GM13977 (cell line): Measurements from ENCODE around the gene BIRC6.

Source experiments
- DNase-seq: peaks from one replicate; pipeline ENCODE4 v3.0.0; 2012; ENCODE audit warnings: low spot score
- in situ Hi-C: fragments of 300-500 bp; cut with MboI; formaldehyde crosslinking; loops from one replicate; pipeline ENCODE4 v1.12.0; 2022; ENCODE audit warnings: low sequenced_read_pairs, low pct_unique_long_range_greater_than_20kb, mixed read lengths, inconsistent platforms; ENCODE audit not compliant: unreplicated experiment
- TF ChIP-seq, protein P1 (sequence below): IDR thresholded peaks from 2 replicates; pipeline ENCODE4 v1.5.1; 2012; ENCODE audit warnings: mild to moderate bottlenecking, control low read depth; ENCODE audit not compliant: insufficient read depth; ENCODE audit errors: extremely low read depth, missing control alignments

The BIRC6 gene

GRCh38 chr2:32572030-32572429, 215.2 kb downstream of the BIRC6 start:
- TF ChIP-seq, protein P1, sequence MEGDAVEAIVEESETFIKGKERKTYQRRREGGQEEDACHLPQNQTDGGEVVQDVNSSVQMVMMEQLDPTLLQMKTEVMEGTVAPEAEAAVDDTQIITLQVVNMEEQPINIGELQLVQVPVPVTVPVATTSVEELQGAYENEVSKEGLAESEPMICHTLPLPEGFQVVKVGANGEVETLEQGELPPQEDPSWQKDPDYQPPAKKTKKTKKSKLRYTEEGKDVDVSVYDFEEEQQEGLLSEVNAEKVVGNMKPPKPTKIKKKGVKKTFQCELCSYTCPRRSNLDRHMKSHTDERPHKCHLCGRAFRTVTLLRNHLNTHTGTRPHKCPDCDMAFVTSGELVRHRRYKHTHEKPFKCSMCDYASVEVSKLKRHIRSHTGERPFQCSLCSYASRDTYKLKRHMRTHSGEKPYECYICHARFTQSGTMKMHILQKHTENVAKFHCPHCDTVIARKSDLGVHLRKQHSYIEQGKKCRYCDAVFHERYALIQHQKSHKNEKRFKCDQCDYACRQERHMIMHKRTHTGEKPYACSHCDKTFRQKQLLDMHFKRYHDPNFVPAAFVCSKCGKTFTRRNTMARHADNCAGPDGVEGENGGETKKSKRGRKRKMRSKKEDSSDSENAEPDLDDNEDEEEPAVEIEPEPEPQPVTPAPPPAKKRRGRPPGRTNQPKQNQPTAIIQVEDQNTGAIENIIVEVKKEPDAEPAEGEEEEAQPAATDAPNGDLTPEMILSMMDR: no peak
- no peak for DNase-seq
- in situ Hi-C loops: loop anchor here (25.0 kb wide), 2 partner anchors 465 to 815 kb away; no protein-coding TSS in a partner anchor

GRCh38 chr2:32572737-32573136, 215.9 kb downstream of the BIRC6 start:
- in situ Hi-C loops: loop anchor here (25.0 kb wide), 2 partner anchors 465 to 815 kb away; no protein-coding TSS in a partner anchor
- no peak for DNase-seq
- TF ChIP-seq, protein P1: no peak

DNA sequence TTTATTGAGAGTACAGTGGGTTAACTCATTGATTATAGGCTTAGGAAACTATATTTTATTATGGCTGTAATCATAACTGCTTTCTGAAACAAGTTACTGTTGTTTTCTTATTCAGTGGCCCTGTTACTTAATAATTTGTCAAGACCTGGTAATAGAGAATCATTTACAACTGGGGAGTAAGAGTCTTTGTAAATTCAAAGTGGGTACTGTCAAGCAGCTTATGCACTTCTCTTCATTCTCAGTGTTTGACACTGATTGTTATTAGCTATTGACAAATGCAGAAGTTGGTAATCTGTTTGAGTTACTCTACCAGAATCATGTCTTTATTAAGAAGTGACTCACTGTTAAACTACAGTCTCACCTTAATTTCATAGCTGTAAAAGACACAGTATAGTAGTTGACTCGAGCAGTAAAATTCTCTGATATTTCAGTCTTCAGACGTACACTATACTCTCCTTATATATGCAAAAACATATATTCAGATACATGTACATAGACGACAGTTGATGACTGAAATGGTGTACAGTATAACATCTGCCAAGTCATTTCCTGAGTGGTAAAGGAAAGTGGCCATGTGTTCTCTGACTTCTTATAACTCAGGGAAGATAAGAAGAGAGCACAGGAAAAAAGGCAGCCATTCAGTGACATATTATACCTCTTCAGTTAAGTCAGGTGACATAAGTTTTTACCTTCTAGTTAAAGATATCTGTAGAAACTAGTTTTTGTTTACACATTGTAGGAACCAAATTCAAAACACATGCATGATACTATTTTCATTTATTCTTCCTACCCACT, 235.0 kb downstream of the BIRC6 start:
- in situ Hi-C loops: no loop called here
- no peak for DNase-seq
- TF ChIP-seq, protein P1: no peak

DNA sequence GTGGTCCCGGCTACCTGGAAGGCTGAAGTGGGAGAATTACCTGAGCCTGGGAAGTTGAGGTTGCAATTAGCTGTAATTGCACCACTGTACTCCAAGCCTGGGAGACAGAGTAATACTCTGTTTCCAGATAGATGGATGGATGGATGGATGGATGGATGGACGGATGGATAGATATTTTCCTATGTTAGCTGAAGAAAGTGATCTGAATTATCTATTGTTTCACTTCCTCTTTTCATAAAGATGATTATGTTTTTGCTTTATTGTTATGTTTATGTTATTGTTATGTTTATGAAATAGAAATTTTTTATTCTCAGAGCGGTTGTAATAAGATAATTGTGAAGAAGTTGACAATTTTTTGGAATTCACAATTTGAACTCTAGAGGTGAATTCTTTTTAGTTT, 237.8 kb downstream of the BIRC6 start:
- in situ Hi-C loops: no loop called here
- DNase-seq: no peak
- TF ChIP-seq, protein P1: no peak

GRCh38 chr2:32611366-32611765, 254.5 kb downstream of the BIRC6 start:
- in situ Hi-C loops: no loop called here
- TF ChIP-seq, protein P1: no peak
- no peak for DNase-seq

DNA sequence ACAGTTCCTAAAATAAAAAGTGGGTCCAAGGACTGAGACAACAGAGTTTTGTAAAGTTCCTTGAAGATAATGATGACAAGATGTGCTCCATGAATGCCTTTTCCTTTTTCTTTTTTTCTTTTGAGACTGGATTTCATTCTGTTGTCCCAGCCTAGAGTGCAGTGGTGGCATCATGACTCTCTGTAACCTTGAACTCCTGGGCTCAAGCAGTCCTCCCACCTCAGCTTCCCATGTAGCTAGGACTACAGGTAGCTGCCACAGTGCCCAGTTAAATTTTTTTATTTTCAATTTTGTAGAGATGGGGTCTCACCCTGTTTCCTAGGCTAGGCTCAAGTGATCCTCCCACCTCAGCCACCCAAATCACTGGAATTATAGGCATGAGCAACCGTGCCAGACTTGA, 254.9 kb downstream of the BIRC6 start:
- DNase-seq: no peak
- in situ Hi-C loops: no loop called here
- TF ChIP-seq, protein P1: no peak

- in situ Hi-C loops: no loop called here
- DNase-seq: no peak
- TF ChIP-seq, protein P1: no peak
Measured at GRCh38 chr2:32614084-32614483, 257.3 kb downstream of the BIRC6 start.
